ENCODE data around the gene CIT. TPM values are rescaled to one million over a fixed set of nuclear protein-coding genes. Genes with fewer than 3 reads are reported as not detected.

The CIT gene
- total RNA-seq, 2 experiments from 2014 or later, result 1.3 to 1.9 TPM

- Mint-ChIP-seq H3K9me3 (no peaks in the 10 kb centered on the region), H3K4me3 (no peak overlapping the region), H3K4me1 (ENCODE audit: low read depth) (no peaks in the 10 kb centered on the region), H3K27ac (no peak overlapping the region), H3K27me3 (no peaks in the 10 kb centered on the region), H3K36me3 (ENCODE audit: low read depth) (no peaks in the 10 kb centered on the region)
- H3K4me3 ChIP-seq (ENCODE audit: low read length), result no peak overlapping the region
- CTCF ChIA-PET, result no interaction called here
- ATAC-seq (ENCODE audit: poor library complexity) (no peak), DNase-seq (no peak)
- intact Hi-C loops (cut with DNase I, micrococcal nuclease), result no loop called here
- no peaks in the 10 kb centered on the region for H3K4me1 ChIP-seq (ENCODE audit: insufficient read depth, low read length)
- POLR2A ChIA-PET, result no interaction called here
- H3K36me3 ChIP-seq (ENCODE audit: insufficient read depth, low read length), result no peaks in the 10 kb centered on the region
- TF ChIP-seq CTCF (IDR thresholded peaks at IDR 0.05), result no peak
- H3K27ac ChIP-seq (ENCODE audit: low read depth in 1 of 2, low read length in 2 of 2), result no peak overlapping the region
- no peaks in the 10 kb centered on the region for H3K27me3 ChIP-seq (ENCODE audit: control insufficient read depth in 1 of 2, insufficient read depth in 2 of 2, low read length in 2 of 2)
- no peaks in the 10 kb centered on the region for H3K9me3 ChIP-seq (ENCODE audit: control insufficient read depth in 1 of 2, insufficient read depth in 1 of 2, low read length in 2 of 2)
Observed at GRCh38 chr12:119758234-119758633, 118.9 kb downstream of the CIT start.

DNA sequence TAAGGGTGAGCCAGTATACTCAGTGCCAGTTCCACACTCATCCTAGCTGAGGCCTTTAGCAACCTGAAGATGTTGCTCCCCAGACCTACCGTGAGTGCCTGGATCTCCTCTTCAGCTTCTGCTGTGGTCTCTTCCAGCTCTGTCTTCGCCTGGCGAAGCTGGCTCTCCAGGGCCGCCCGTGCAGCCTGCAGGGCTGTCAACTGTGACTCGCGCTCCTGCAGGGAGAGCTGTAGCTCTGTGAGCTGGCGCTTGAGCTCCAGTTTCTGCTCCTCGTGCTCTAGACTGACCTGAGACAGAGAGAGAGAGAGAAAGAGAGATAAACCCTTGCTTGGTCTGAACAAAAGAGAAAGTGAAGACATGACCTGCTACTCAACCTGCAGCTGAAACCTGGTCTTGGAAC is 125.2 kb downstream of the CIT start:
- no peak for ATAC-seq (ENCODE audit: poor library complexity)
- Mint-ChIP-seq H3K9me3 (no peaks in the 10 kb centered on the region), H3K4me3 (no peak overlapping the region), H3K27ac (no peak overlapping the region), H3K36me3 (ENCODE audit: low read depth) (no peaks in the 10 kb centered on the region), H3K4me1 (ENCODE audit: low read depth) (no peaks in the 10 kb centered on the region), H3K27me3 (no peaks in the 10 kb centered on the region)
- intact Hi-C loops (cut with DNase I, micrococcal nuclease), result no loop called here
- Histone ChIP-seq H3K27ac (ENCODE audit: low read depth in 1 of 2, low read length in 2 of 2) (no peak overlapping the region), H3K27me3 (ENCODE audit: control insufficient read depth in 1 of 2, insufficient read depth in 2 of 2, low read length in 2 of 2) (no peaks in the 10 kb centered on the region), H3K4me1 (ENCODE audit: insufficient read depth, low read length) (no peaks in the 10 kb centered on the region), H3K9me3 (ENCODE audit: control insufficient read depth in 1 of 2, insufficient read depth in 1 of 2, low read length in 2 of 2) (no peaks in the 10 kb centered on the region), H3K4me3 (ENCODE audit: low read length) (no peak overlapping the region), H3K36me3 (ENCODE audit: insufficient read depth, low read length) (no peaks in the 10 kb centered on the region)
- CTCF ChIA-PET, result no interaction called here
- DNase-seq, result no peak
- POLR2A ChIA-PET, result no interaction called here
- no peak for TF ChIP-seq CTCF (IDR thresholded peaks at IDR 0.05)

DNA sequence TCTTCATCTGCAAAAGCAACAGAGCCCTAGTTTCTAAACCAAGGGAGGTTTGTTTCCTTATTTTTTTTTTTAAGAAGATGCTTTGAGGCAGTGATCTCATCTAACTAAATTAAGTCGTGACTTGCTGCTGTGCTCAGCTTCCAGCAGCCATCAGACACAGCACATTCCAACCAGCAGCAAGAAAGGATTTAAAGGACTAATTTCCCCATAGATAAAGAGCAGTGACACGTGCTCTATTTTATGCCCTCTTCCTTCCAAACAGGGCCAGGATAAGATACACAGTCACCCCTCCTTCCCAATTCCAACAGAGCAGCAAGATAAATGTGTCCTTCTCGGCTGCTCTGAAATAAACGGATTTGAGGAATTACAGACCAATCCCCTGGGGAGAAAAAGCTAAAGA is 127.5 kb downstream of the CIT start:
- Mint-ChIP-seq H3K27ac (no peak overlapping the region), H3K4me3 (no peak overlapping the region), H3K27me3 (no peaks in the 10 kb centered on the region), H3K4me1 (ENCODE audit: low read depth) (no peaks in the 10 kb centered on the region), H3K36me3 (ENCODE audit: low read depth) (peaks cover 7% of the 10 kb centered on the region), H3K9me3 (peaks cover 5% of the 10 kb centered on the region)
- Histone ChIP-seq H3K27ac (ENCODE audit: low read depth in 1 of 2, low read length in 2 of 2) (no peak overlapping the region), H3K27me3 (ENCODE audit: control insufficient read depth in 1 of 2, insufficient read depth in 2 of 2, low read length in 2 of 2) (no peaks in the 10 kb centered on the region), H3K4me1 (ENCODE audit: insufficient read depth, low read length) (no peaks in the 10 kb centered on the region), H3K9me3 (ENCODE audit: control insufficient read depth in 1 of 2, insufficient read depth in 1 of 2, low read length in 2 of 2) (peaks cover 0 to 6% of the 10 kb centered on the region in 2 experiments), H3K4me3 (ENCODE audit: low read length) (no peak overlapping the region), H3K36me3 (ENCODE audit: insufficient read depth, low read length) (no peaks in the 10 kb centered on the region)
- ATAC-seq (ENCODE audit: poor library complexity) (no peak), DNase-seq (no peak)
- ChIA-PET POLR2A (no interaction called here), CTCF (interaction anchor here (1.4 kb wide), 1 partner anchor 82 kb away, joined by 3 read pairs; the partner anchor contains the start of gene PRKAB1)
- TF ChIP-seq CTCF (IDR thresholded peaks at IDR 0.05), result no peak
- intact Hi-C loops (cut with DNase I, micrococcal nuclease), result no loop called here

Data from CD4-positive, alpha-beta T cell (primary cell).